Small intestine (tissue), 7 donors: Measurements from ENCODE around the gene ZNF367. TPM values are rescaled to one million over a fixed set of nuclear protein-coding genes. Genes with fewer than 3 reads are reported as not detected.
"Not testable (repeated sequence)": the region's sequence is repeated elsewhere in the genome, so short reads cannot be mapped to it uniquely, and the experiment has no call there.

Experiments
- DNase-seq, 2 donors: peaks; one replicate each; pipeline versions ENCODE4 v3.0.0 to v3.0.0-alpha.2; 2013
- FAIRE-seq: peaks from 2 replicates; lab custom pipeline; 2012; peaks lifted over from hg19 to GRCh38; lab: Jason Lieb, UNC
- H3K27ac ChIP-seq, 3 donors: one replicate each; pipeline ENCODE4 v1.5.1; 2013; ENCODE audit warnings: low read length in 2 of 3, mild to moderate bottlenecking in 2 of 3, control low read depth in 1 of 3, inconsistent platforms in 1 of 3, low read depth in 1 of 3, moderate library complexity in 1 of 3
- H3K27me3 ChIP-seq, 3 donors: one replicate each; pipeline ENCODE4 v1.6.1; 2013; ENCODE audit warnings: low read length in 3 of 3, inconsistent platforms in 1 of 3; ENCODE audit not compliant: control insufficient read depth in 3 of 3, insufficient read depth in 3 of 3
- H3K36me3 ChIP-seq, 3 donors: one replicate each; pipeline ENCODE4 v1.6.1; 2013; ENCODE audit warnings: low read length in 3 of 3, inconsistent platforms in 1 of 3, low read depth in 1 of 3, mild to moderate bottlenecking in 1 of 3, moderate library complexity in 1 of 3; ENCODE audit not compliant: control insufficient read depth in 3 of 3, insufficient read depth in 2 of 3
- H3K4me1 ChIP-seq, 3 donors: one replicate each; pipeline ENCODE4 v1.6.1; 2013; ENCODE audit warnings: low read length in 2 of 3, inconsistent platforms in 1 of 3, low read depth in 1 of 3, mild to moderate bottlenecking in 1 of 3, moderate library complexity in 1 of 3; ENCODE audit not compliant: control insufficient read depth in 3 of 3, insufficient read depth in 2 of 3
- H3K4me3 ChIP-seq, 3 donors: one replicate each; pipeline ENCODE4 v1.5.1; 2013; ENCODE audit warnings: low read length in 3 of 3, control low read depth in 1 of 3, inconsistent platforms in 1 of 3, low read depth in 1 of 3, mild to moderate bottlenecking in 1 of 3, moderate library complexity in 1 of 3
- H3K9me3 ChIP-seq, 2 donors: one replicate each; pipeline ENCODE4 v1.6.1; 2013; ENCODE audit warnings: low read depth in 1 of 2, low read length in 1 of 2; ENCODE audit not compliant: control insufficient read depth in 2 of 2, insufficient read depth in 1 of 2
- WGBS, 3 donors: extraction: QIAGEN DNeasy Blood & Tissue Kit; methylation state at CpG; one replicate each; pipeline ENCODE4 v1.1.7; 2013; 5-methylcytosine and 5-hydroxymethylcytosine counted together
- polyA plus RNA-seq, 4 donors: library from polyadenylated mRNA; stranded (reverse) in 3 of 4; unstranded in 1 of 4; fragments of 200-250 nt in 3 of 4; fragments of 120-200 nt in 1 of 4; gene quantifications; one replicate each; pipeline versions ENCODE4 v1.2.1 to v1.2.3, GENCODE V29; 2013
- donor health status: healthy with polysubstance abuse.
- donor health status: control.
- donor health status: control.
- donor health status: Bipolar disorder and iron deficiency.
- donor health status: healthy.

ZNF367 gene
- polyA plus RNA-seq, 4 donors: 0.54 to 6.8 (median 3.0) TPM

- not testable (repeated sequence) for DNase-seq, FAIRE-seq, H3K9me3 ChIP-seq, H3K4me3 ChIP-seq, H3K4me1 ChIP-seq, H3K27ac ChIP-seq, H3K27me3 ChIP-seq
- WGBS, 3 donors: 92 to 96% (median 96%) methylated on average over 6 of the region's 6 CpGs
- H3K36me3 ChIP-seq: peaks cover 10 to 46% (median 16%) of the 10 kb centered on the region in 3 donors
Measured at GRCh38 chr9:96360523-96360922, 57.6 kb downstream of the ZNF367 start.

- 20 to 43% (median 23%) methylated on average over 1 of the region's 1 CpG for WGBS, 3 donors
- no peaks in the 10 kb centered on the region for H3K27me3 ChIP-seq
- no peaks in the 10 kb centered on the region for H3K4me1 ChIP-seq
- no peak overlapping the region for H3K27ac ChIP-seq
- FAIRE-seq: no peak
- peaks cover 0 to 7% of the 10 kb centered on the region in 2 donors for H3K9me3 ChIP-seq
- DNase-seq: no peak
- no peak overlapping the region for H3K4me3 ChIP-seq
- H3K36me3 ChIP-seq: peaks cover 0 to 56% (median 16%) of the 10 kb centered on the region in 3 donors
Measured at GRCh38 chr9:96350866-96351265, 67.3 kb downstream of the ZNF367 start.

- H3K27me3 ChIP-seq: no peaks in the 10 kb centered on the region
- peaks cover 0 to 7% of the 10 kb centered on the region in 2 donors for H3K9me3 ChIP-seq
- H3K27ac ChIP-seq: no peak overlapping the region
- no peak for FAIRE-seq
- peaks cover 3 to 17% (median 5%) of the 10 kb centered on the region in 3 donors for H3K4me1 ChIP-seq
- no peak overlapping the region for H3K4me3 ChIP-seq
- WGBS, 3 donors: 96 to 98% (median 98%) methylated on average over 5 of the region's 5 CpGs
- DNase-seq: no peak
- H3K36me3 ChIP-seq: peaks cover under 1 to 43% (median 11%) of the 10 kb centered on the region in 3 donors
Measured at GRCh38 chr9:96348261-96348660, 69.9 kb downstream of the ZNF367 start.

- no peak for DNase-seq
- Histone ChIP-seq H3K9me3 (peaks cover 0 to 7% of the 10 kb centered on the region in 2 donors), H3K27me3 (no peaks in the 10 kb centered on the region), H3K4me1 (peaks cover 3 to 23% (median 5%) of the 10 kb centered on the region in 3 donors), H3K36me3 (peaks cover 4 to 50% (median 11%) of the 10 kb centered on the region in 3 donors), H3K4me3 (no peak overlapping the region), H3K27ac (peak overlapping the region; percentile 25 to 65 (median 37))
- 85 to 96% (median 87%) methylated on average over 9 of the region's 9 CpGs for WGBS, 3 donors
- FAIRE-seq: no peak
Measured at GRCh38 chr9:96345551-96345950, 72.6 kb downstream of the ZNF367 start.

- Histone ChIP-seq H3K4me1 (peaks cover 3 to 28% (median 5%) of the 10 kb centered on the region in 3 donors), H3K9me3 (peaks cover 0 to 7% of the 10 kb centered on the region in 2 donors), H3K27me3 (no peaks in the 10 kb centered on the region), H3K27ac (peak overlapping the region in 2 of 3 donors; percentile 18 to 65), H3K4me3 (no peak overlapping the region), H3K36me3 (peaks cover 4 to 41% (median 9%) of the 10 kb centered on the region in 3 donors)
- WGBS, 3 donors: 31 to 41% (median 32%) methylated on average over 6 of the region's 6 CpGs
- no peak for FAIRE-seq
- peak; percentile 73 to 83 for DNase-seq
Measured at GRCh38 chr9:96344458-96345180, 73.6 kb downstream of the ZNF367 start.

GRCh38 chr9:96343515-96344360 is 74.4 kb downstream of the ZNF367 start:
- Histone ChIP-seq H3K9me3 (peaks cover 0 to 7% of the 10 kb centered on the region in 2 donors), H3K27ac (peak overlapping the region in 2 of 3 donors; percentile 28 to 34), H3K4me1 (peaks cover 3 to 28% (median 5%) of the 10 kb centered on the region in 3 donors), H3K36me3 (peaks cover 4 to 35% (median 4%) of the 10 kb centered on the region in 3 donors), H3K27me3 (no peaks in the 10 kb centered on the region), H3K4me3 (no peak overlapping the region)
- DNase-seq (no peak), FAIRE-seq (no peak)
- 56 to 79% (median 73%) methylated on average over 5 of the region's 5 CpGs for WGBS, 3 donors

GRCh38 chr9:96342571-96343245 is 75.5 kb downstream of the ZNF367 start:
- no peak overlapping the region for H3K4me3 ChIP-seq
- H3K27me3 ChIP-seq: no peaks in the 10 kb centered on the region
- WGBS, 3 donors: 76 to 91% (median 89%) methylated on average over 20 of the region's 20 CpGs
- FAIRE-seq: no peak
- no peaks in the 10 kb centered on the region for H3K9me3 ChIP-seq
- no peak for DNase-seq
- H3K4me1 ChIP-seq: peaks cover 3 to 28% (median 5%) of the 10 kb centered on the region in 3 donors
- no peak overlapping the region for H3K27ac ChIP-seq
- peaks cover 0 to 26% (median 4%) of the 10 kb centered on the region in 3 donors for H3K36me3 ChIP-seq

GRCh38 chr9:96340707-96341106 is 77.5 kb downstream of the ZNF367 start:
- Histone ChIP-seq H3K9me3 (no peaks in the 10 kb centered on the region), H3K4me1 (peaks cover 3 to 28% (median 5%) of the 10 kb centered on the region in 3 donors), H3K36me3 (peaks cover 2 to 16% (median 6%) of the 10 kb centered on the region in 3 donors), H3K27ac (peak overlapping the region in 2 of 3 donors; percentile 28 to 41), H3K27me3 (no peaks in the 10 kb centered on the region), H3K4me3 (no peak overlapping the region)
- FAIRE-seq (no peak), DNase-seq (no peak)
- WGBS, 3 donors: 73 to 92% (median 82%) methylated on average over 3 of the region's 3 CpGs
